ENCODE results near the gene GEMIN5. TPM values are rescaled to one million over a fixed set of nuclear protein-coding genes. Genes with fewer than 3 reads are reported as not detected.
"Not testable (repeated sequence)": the region's sequence is repeated elsewhere in the genome, so short reads cannot be mapped to it uniquely, and the experiment has no call there.

Gene GEMIN5, protein sequence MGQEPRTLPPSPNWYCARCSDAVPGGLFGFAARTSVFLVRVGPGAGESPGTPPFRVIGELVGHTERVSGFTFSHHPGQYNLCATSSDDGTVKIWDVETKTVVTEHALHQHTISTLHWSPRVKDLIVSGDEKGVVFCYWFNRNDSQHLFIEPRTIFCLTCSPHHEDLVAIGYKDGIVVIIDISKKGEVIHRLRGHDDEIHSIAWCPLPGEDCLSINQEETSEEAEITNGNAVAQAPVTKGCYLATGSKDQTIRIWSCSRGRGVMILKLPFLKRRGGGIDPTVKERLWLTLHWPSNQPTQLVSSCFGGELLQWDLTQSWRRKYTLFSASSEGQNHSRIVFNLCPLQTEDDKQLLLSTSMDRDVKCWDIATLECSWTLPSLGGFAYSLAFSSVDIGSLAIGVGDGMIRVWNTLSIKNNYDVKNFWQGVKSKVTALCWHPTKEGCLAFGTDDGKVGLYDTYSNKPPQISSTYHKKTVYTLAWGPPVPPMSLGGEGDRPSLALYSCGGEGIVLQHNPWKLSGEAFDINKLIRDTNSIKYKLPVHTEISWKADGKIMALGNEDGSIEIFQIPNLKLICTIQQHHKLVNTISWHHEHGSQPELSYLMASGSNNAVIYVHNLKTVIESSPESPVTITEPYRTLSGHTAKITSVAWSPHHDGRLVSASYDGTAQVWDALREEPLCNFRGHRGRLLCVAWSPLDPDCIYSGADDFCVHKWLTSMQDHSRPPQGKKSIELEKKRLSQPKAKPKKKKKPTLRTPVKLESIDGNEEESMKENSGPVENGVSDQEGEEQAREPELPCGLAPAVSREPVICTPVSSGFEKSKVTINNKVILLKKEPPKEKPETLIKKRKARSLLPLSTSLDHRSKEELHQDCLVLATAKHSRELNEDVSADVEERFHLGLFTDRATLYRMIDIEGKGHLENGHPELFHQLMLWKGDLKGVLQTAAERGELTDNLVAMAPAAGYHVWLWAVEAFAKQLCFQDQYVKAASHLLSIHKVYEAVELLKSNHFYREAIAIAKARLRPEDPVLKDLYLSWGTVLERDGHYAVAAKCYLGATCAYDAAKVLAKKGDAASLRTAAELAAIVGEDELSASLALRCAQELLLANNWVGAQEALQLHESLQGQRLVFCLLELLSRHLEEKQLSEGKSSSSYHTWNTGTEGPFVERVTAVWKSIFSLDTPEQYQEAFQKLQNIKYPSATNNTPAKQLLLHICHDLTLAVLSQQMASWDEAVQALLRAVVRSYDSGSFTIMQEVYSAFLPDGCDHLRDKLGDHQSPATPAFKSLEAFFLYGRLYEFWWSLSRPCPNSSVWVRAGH (N-terminal part only)
- total RNA-seq: 19.8 and 22.0 TPM in 2 replicates
- 8.7 TPM for polyA plus RNA-seq (2012)

- DNase-seq (ENCODE audit: low read depth): peak; percentile 87
These were observed at the start of gene GEMIN5 for GRCh38 chr5:154937718-154938466. TSS of gene GEMIN5 (minus strand) at chr5:154938211. CDS start at chr5:154938133, 78 bp downstream.

- peak; percentile 78 for DNase-seq (ENCODE audit: low read depth)
These were observed 48.1 kb upstream of the GEMIN5 start for GRCh38 chr5:154986151-154986550.

- no peak for DNase-seq (ENCODE audit: low read depth)
These were observed 47.0 kb upstream of the GEMIN5 start for GRCh38 chr5:154984946-154985516.

DNA sequence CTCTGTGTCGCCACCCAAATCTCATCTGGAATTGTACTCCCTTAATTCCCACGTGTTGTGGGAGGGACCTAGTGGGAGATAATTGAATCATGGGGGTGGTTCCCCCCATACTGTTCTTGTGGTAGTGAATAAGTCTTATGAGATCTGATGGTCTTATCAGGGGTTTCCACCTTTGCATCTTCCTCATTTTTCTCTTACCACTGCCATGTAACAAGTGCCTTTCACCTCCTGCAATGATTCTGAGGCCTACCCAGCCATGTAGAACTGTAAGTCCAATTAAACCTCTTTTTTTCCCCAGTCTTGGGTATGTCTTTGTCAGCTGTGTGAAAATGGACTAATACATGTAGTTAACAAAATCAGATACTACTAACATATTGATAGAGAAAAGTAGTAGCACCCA, 40.3 kb upstream of the GEMIN5 start:
- DNase-seq (ENCODE audit: low read depth): not testable (repeated sequence)

GRCh38 chr5:154977409-154977808, 39.4 kb upstream of the GEMIN5 start:
- DNase-seq (ENCODE audit: low read depth): no peak

DNA sequence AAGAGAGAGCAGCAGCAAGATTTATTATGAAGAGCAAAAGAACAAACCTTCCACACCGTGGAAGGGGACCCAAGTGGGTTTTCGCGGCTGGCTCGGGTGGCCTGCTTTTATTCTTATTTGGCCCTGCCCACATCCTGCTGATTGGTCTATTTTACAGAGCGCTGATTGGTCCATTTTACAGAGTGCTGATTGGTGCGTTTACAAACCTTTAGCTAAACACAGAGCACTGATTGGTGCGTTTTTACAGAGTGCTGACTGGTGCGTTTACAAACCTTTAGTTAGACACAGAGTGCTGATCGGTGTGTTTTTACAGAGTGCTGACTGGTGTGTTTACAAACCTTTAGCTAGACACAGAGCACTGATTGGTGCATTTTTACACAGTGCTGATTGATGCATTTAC, 38.1 kb upstream of the GEMIN5 start:
- DNase-seq (ENCODE audit: low read depth): not testable (repeated sequence)

DNA sequence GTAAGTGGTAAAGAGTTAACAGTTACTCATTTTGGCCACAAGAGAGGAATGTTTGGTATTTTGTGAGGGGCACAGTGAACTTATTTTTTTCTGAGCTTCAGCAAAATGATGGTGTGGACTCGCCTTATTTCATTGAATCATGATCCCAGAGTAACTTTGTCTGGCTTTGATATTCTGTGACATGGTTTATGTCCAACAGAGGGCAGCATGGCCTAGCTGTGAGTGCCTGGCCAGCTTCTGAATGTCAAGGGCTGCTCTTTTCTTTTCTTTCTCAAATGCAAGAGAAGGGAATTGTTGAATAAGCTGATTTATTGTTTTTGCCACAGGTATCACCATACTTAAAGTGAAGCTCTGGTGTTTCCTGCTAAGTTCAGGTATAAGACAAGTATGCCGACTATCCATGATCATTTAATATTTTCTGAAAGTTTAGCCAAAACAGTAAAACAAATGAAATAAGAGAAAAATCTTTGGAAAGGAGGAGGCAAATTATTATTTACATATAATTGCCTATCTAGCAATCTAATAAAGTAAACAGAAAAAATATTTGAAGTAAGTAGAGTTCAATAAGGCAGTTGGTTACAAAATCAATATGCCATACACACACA, 34.6 kb upstream of the GEMIN5 start:
- peak; percentile 58 for DNase-seq (ENCODE audit: low read depth)

DNA sequence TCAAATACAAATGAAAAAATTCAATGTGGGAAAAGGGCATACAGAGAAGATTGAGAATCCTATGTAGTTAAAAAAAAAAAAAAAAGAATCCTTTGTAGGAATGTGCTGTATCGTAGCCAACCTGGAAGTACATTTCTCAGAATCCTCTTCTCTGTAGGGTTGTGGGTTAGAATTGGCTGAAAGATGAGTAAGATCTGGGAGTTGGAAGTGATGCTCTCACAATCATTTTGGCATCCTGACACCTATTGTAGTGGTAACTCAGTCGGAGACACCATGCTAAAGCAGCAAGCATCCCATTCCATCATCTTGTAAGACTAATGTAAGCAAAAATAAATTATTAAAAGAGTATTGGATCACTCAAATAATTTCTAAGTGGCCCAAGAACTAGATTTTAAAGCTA, 33.5 kb upstream of the GEMIN5 start:
- no peak for DNase-seq (ENCODE audit: low read depth)

DNA sequence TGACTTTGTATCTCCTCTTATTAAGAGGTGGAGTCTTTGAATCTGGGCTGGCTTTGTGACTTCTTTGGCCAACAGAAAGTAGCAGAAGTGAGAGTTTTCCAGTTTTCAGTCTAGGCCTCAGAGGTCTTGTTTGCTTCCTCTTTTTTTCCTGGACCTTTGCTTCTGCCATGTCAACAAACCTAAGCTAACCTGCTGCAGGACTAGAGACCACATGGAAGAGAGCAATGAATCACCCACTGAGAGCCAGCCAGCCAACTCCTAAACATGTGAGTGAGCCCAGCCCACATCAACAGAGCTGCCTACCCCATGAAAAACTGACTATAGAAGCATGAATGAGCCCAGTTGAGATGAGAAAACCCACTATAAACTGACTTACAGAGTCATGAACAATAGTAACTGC, 32.7 kb upstream of the GEMIN5 start:
- no peak for DNase-seq (ENCODE audit: low read depth)

GRCh38 chr5:154968953-154969352, 30.9 kb upstream of the GEMIN5 start:
- no peak for DNase-seq (ENCODE audit: low read depth)

DNA sequence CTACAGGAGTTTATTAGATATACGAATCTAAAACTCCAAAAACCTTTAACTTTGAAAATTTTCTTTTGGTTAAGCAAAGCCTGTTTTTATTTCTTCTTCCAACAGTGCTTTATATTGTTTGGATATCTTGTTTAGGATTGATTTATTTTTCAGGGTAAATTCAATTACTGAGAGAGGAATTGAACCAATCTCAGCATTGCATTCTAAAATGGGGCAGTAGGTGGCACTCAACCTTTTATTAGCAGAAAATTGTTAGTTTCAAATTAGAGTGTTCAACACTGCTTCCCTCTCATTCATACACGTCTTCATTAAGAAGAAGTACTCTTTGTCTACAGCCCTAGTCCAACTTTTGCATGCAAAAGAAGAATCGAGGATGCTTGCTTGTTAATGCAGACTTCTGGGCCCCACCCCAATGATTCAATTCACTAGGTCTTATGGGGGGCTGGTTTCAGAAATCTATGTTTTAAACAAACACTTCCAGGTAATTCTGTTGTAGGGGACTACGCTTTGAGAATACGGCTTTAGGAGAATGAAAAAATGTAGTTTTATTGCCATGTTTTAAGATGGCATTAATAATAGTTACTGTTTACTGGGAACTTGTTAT, 29.5 kb upstream of the GEMIN5 start:
- DNase-seq (ENCODE audit: low read depth): peak; percentile 7

DNA sequence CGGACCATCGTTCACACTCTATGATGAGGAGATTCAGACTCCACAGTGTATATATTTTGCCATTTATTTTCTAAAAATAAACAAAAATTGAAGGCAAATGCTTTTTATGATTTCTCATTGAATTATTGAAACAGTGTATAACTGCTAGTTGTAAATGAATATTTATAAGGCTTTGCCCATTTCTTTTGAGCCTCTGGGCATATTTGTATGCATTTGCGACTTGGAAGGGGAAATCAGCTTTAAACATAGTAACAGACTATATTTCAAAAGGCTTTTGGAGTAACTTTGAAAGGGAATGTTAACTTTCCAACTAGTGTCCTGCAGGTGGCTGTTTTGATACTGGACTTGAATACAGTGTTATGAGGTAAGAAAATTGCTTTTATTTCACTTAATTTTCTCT, 28.9 kb upstream of the GEMIN5 start:
- DNase-seq (ENCODE audit: low read depth): no peak

GRCh38 chr5:154966081-154966841, 28.2 kb upstream of the GEMIN5 start:
- no peak for DNase-seq (ENCODE audit: low read depth)

DNA sequence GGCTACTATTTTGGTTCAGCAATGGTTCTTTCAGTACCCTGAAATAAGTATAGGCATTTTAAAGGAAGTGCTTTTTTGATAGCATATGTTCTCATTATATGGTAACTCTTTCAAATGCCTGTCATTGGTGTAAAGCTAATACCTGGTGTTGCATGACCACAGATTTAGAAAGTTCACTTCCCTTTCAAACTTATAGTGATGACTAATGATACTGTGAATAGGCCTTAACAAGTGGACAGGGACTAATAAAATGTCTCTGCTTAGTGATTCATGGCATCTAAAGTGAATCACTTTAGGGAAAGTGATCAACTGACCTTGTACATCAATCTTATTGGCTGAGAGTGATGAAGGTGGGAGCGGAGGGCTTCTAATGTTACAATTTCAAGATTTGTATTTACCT, 24.5 kb upstream of the GEMIN5 start:
- peak; percentile 44 for DNase-seq (ENCODE audit: low read depth)

GRCh38 chr5:154956712-154957111, 18.7 kb upstream of the GEMIN5 start:
- no peak for DNase-seq (ENCODE audit: low read depth)

GRCh38 chr5:154949781-154950180, 11.8 kb upstream of the GEMIN5 start:
- DNase-seq (ENCODE audit: low read depth): no peak

DNA sequence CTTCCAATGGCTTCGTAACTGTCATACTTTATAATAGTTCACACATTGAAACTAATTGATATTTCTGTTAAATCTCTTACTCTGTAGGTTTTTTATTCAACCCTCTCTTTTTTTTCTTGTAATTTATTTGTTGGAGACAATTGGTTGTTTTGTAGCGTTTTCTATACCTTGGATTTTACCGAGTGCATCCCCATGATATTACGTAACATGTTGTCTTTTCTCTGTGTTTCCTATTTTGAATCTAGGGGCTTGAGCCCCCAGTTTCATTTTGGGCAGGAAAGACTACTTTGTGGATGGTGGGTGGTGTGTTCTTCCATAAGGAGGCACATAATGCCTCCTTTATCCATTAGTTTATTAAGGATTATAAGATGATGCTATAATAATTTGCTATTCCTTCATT, 10.3 kb upstream of the GEMIN5 start:
- DNase-seq (ENCODE audit: low read depth): no peak

- DNase-seq (ENCODE audit: low read depth): no peak
These were observed 9.8 kb upstream of the GEMIN5 start for GRCh38 chr5:154947778-154948177.

Data from myocyte (in vitro differentiated cells).